GM03348 (cell line): ENCODE measurements around the gene TUBA3D.
"Not testable (repeated sequence)": the region's sequence is repeated elsewhere in the genome, so short reads cannot be mapped to it uniquely, and the experiment has no call there.

Experiments
- DNase-seq: peaks from one replicate; pipeline ENCODE4 v3.0.0; 2012; ENCODE audit warnings: low spot score

The TUBA3D gene

GRCh38 chr2:131514408-131515166 lies 38.7 kb downstream of the TUBA3D start:
- not testable (repeated sequence) for DNase-seq

DNA sequence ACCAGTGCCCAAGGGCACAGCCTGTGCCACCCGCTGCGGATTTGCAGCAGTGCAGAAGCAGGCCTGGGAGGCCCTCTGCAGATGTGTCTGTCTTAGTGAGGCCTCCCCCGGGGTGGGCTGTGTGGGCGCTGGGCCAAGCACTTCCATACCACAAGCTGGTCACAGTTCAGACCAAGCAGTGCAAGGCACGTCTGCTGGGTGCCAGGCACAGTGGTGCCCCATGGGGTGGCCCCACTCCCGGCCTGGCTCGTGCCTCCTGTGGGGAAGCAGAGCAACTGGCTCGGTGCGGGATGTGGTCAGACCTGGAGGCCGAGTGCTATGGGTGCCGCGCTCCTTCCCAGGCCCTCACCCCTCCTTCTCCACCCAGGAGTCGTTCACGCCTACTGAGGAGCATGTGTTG lies 39.3 kb downstream of the TUBA3D start:
- DNase-seq = not testable (repeated sequence)

GRCh38 chr2:131516011-131516410 lies 40.1 kb downstream of the TUBA3D start:
- no peak for DNase-seq

- DNase-seq = not testable (repeated sequence)
These were observed 40.7 kb downstream of the TUBA3D start for GRCh38 chr2:131516621-131517020.

GRCh38 chr2:131517106-131517831 lies 41.4 kb downstream of the TUBA3D start:
- no peak for DNase-seq

GRCh38 chr2:131517856-131518255 lies 41.9 kb downstream of the TUBA3D start:
- DNase-seq = not testable (repeated sequence)

DNA sequence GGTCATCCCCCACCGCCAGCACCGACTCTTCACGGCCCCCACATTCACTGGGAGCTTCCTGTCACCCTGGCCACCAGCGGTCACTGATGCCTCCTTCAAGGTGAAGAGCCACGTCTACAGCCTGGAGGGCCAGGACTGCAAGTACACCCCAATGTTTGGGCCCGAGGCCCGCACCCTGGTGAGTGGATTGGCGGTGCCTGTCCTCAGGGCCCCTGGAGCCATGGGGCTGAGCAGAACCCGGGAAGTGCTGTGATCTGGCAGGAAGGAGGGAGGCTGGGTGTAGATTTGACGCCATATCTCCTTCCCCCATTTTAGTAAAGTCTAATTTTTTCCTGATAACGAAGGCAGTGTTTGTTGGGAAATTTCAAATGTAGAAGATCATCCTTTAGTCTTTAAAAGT lies 42.6 kb downstream of the TUBA3D start:
- DNase-seq = not testable (repeated sequence)

GRCh38 chr2:131519466-131519865 lies 43.5 kb downstream of the TUBA3D start:
- DNase-seq = no peak

DNA sequence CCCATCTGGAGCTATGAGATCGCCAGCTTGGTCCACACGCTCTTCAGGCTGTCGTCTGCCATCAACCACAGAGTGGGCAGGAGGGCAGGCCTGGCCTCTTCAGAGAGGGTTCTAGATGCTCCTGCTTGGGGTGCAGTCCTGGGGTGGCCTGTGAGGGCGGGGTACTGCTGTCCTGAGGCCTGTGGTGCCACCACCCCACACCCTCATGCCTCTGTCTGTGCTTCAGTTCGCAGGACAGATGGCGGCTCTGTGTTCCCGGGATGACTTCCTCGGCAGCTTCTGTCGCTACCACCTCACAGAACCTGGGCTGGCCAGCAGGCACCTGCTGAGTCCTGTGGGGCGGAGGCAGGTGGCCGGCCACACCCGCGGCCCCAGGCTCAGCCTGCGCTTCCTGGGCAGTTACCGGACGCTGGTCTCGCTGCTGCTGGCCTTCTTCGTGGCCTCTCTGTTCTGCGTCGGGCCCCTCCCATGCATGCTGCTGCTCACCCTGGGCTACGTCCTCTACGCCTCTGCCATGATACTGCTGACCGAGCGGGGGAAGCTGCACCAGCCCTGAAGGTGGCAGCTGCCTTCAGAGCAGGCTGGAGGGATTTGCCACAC lies 44.1 kb downstream of the TUBA3D start:
- not testable (repeated sequence) for DNase-seq

- no peak for DNase-seq
These were observed 44.6 kb downstream of the TUBA3D start for GRCh38 chr2:131520526-131520925.

- not testable (repeated sequence) for DNase-seq
These were observed 45.6 kb downstream of the TUBA3D start for GRCh38 chr2:131521524-131521923.

DNA sequence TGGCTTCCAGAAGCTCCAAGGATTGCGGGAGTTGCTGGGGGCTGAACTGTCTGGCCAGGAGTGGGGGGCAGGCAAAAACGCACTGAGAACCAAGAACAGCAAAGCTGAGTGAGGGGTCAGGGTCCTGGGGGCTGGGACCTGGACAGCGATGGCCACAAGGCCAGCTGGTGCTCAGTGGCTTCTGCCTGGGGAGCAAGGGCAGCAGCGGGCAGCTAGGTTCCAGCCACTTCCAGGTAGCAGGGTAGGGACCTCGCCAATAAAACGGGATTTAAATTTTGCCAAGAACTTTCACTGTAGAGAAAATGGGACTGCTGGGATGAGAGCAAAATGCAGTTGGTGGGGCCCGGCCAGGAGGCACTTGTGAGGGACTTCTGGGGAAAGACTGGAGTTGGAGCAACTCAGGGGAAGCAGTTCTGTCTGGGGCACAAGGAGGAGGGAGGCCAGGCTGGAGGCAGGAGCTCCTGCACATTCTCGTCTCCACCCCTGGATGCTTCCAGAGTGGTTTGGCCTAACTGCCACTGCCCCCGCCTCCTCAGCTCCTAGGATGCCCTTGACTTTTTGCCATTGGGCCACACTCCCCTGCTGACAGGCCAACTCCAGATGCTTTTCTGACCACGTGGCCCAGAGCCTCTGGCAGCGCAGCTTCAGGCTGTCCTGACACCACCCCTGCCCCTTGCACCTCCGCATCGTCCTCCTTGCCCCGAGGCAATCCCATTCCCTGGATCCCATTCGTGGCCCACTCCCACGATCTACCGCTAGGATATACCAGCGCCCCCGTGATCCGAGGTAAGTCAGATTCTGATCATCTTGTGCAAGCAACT lies 46.3 kb downstream of the TUBA3D start:
- no peak for DNase-seq

DNA sequence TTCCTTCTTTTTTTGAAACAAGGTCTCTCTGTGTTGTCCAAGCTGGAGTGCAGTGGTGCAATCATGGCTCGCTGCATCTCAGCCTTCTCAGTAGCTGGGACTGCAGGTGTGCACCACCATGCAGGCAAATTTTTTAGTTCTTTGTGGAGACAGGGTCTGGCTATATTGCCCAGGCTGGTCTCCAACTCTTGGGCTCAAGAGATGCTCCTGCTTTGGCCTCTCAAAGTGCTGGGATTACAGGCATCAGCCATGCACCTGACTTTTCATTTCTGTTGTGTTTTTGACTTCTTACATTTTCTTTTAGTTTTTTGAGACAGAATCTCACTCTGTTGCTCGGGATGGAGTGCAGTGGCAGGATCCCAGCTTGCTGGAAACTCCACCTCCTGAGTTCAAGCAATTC lies 49.3 kb downstream of the TUBA3D start:
- DNase-seq = not testable (repeated sequence)

- not testable (repeated sequence) for DNase-seq
These were observed 51.4 kb downstream of the TUBA3D start, which contains the start of gene CCDC74A for GRCh38 chr2:131527131-131528001. Gene CCDC74A (plus strand): TSS chr2:131527888. CDS start chr2:131527971, 83 bp downstream.

GRCh38 chr2:131528981-131529863 lies 53.3 kb downstream of the TUBA3D start:
- not testable (repeated sequence) for DNase-seq

GRCh38 chr2:131529864-131530445 lies 54.0 kb downstream of the TUBA3D start:
- DNase-seq = not testable (repeated sequence)

- not testable (repeated sequence) for DNase-seq
These were observed 54.9 kb downstream of the TUBA3D start for GRCh38 chr2:131530626-131531344.

DNA sequence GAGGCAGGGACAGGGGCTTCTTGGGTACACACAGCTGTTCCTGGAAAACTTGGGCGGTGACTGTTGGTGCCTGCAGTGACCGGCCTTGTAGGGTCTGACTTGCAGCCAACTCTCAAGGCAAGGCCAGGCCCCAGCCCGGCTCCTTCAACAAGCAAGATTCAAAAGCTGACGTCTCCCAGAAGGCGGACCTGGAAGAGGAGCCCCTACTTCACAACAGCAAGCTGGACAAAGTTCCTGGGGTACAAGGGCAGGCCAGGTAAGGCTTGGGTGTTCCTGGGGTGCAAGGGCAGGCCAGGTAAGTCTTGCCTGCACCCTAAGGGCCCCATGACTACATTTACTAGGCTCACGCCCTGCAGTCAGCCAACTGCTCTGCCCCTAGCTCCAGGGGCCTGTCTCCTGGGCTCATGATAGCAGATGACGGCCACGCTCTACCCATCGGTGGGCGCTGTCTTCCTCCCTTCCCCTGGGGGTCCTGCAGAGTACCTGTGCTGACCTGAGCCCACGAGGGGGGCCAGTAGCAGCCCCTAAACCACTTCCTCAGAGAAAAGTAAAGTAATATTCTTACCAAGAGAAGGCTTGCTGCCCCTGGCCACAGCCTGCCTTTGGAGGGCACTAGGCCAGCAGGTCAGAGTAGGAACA lies 55.7 kb downstream of the TUBA3D start:
- DNase-seq = not testable (repeated sequence)
